MM.1S (cell line): ENCODE data around the gene ARAP3.

Experiments
- CTCF ChIP-seq: fragments of 300-600 bp; sonication (generic); IDR thresholded peaks from 2 replicates; pipeline ENCODE4 v1.5.1; 2016; ENCODE audit warnings: antibody characterized with exemption, low read length, mixed read lengths
- EZH2 ChIP-seq: fragments of 300-600 bp; sonication (generic); optimal IDR thresholded peaks from 2 replicates; pipeline ENCODE3; 2017; ENCODE audit warnings: low read depth, mild to moderate bottlenecking, antibody characterized with exemption, low read length, mixed read lengths
- EZH2phosphoT487 ChIP-seq: fragments of 300-600 bp; sonication (generic); IDR thresholded peaks from 2 replicates; pipeline ENCODE4 v1.6.1; 2018; ENCODE audit warnings: antibody characterized with exemption, low read length

GRCh38 chr5:141716009-141716408 is 34.0 kb upstream of the ARAP3 start:
- TF ChIP-seq EZH2 (no peak), CTCF (no peak), EZH2phosphoT487 (no peak)
